Uterus (tissue), 4 donors: Measurements from ENCODE around the gene SH3GL3. TPM values are rescaled to one million over a fixed set of nuclear protein-coding genes. Genes with fewer than 3 reads are reported as not detected.

Source experiments
- DNase-seq, 2 donors: peaks; one replicate each; pipeline ENCODE4 v3.0.0-alpha.2; 2019 to 2020
- H3K27ac ChIP-seq, 2 donors: fragments of 200-600 bp; sonication (generic); 1 replicate in 1 of 2; 2 replicates in 1 of 2; pipeline ENCODE4 v1.5.1; 2016 to 2018
- H3K27me3 ChIP-seq, 2 donors: fragments of 200-600 bp; sonication (generic); one replicate each; pipeline ENCODE4 v1.5.1; 2018 to 2019; ENCODE audit warnings: control low read depth in 1 of 2
- H3K36me3 ChIP-seq, 2 donors: fragments of 200-600 bp; sonication (generic); one replicate each; pipeline ENCODE4 v1.5.1; 2019; ENCODE audit warnings: control low read depth in 1 of 2
- H3K4me1 ChIP-seq, 2 donors: fragments of 200-600 bp; sonication (generic); one replicate each; pipeline ENCODE4 v1.5.1; 2018 to 2019; ENCODE audit warnings: control low read depth in 1 of 2
- H3K4me3 ChIP-seq, 2 donors: fragments of 200-600 bp; sonication (generic); 1 replicate in 1 of 2; 2 replicates in 1 of 2; pipeline ENCODE4 v1.5.1; 2018 to 2019; ENCODE audit warnings: mild to moderate bottlenecking in 1 of 2
- H3K9me3 ChIP-seq, 2 donors: fragments of 200-600 bp; sonication (generic); one replicate each; pipeline ENCODE4 v1.5.1; 2019; ENCODE audit warnings: control low read depth in 1 of 2
- CTCF ChIP-seq, 4 experiments: fragments of 200-600 bp in 2 of 4; fragments of 450-650 bp in 2 of 4; sonication (generic) in 2 of 4; IDR thresholded peaks; one replicate each; pipeline ENCODE4 v1.5.1; 2016 to 2019; ENCODE audit warnings: antibody characterized with exemption in 4 of 4, mild to moderate bottlenecking in 2 of 4, moderate library complexity in 1 of 4
- POLR2A ChIP-seq, 2 donors: fragments of 450-650 bp; IDR thresholded peaks; one replicate each; pipeline ENCODE4 v1.6.1; 2016; ENCODE audit warnings: antibody characterized with exemption in 2 of 2, mild to moderate bottlenecking in 1 of 2, moderate library complexity in 1 of 2
- intact Hi-C: fragments of 100-400 bp; cut with DNase I; formaldehyde crosslinking; loops from one replicate; pipeline ENCODE4 v1.15.1; 2023; ENCODE audit warnings: low total_unique reads
- total RNA-seq, 4 donors: library from RNA; depleted of rRNA in 3 of 4; stranded (reverse); fragments of >200 nt in 3 of 4; gene quantifications; one replicate each; pipeline versions ENCODE4 v1.1.0 to v1.2.4, GENCODE V29; 2014 to 2023
- donor health status: DM: yes; HTN: yes; CAD: no.

The SH3GL3 gene
- total RNA-seq, 4 donors from 2014 or later: 1.2 to 11.8 (median 2.0) TPM; not detected in 1

GRCh38 chr15:83631534-83631933 is 184.4 kb downstream of the SH3GL3 start:
- TF ChIP-seq POLR2A (IDR thresholded peaks at IDR 0.05): no peak
- TF ChIP-seq CTCF (IDR thresholded peaks at IDR 0.05): no peak
- H3K4me3 ChIP-seq: no peak overlapping the region
- no peaks in the 10 kb centered on the region for H3K4me1 ChIP-seq
- no peak for DNase-seq
- intact Hi-C loops: no loop called here
- H3K36me3 ChIP-seq: no peaks in the 10 kb centered on the region
- H3K27me3 ChIP-seq: no peaks in the 10 kb centered on the region
- H3K9me3 ChIP-seq: no peaks in the 10 kb centered on the region
- H3K27ac ChIP-seq: no peak overlapping the region

- Histone ChIP-seq H3K9me3 (peaks cover 0 to 4% of the 10 kb centered on the region in 2 donors), H3K27ac (no peak overlapping the region), H3K36me3 (no peaks in the 10 kb centered on the region), H3K4me1 (no peaks in the 10 kb centered on the region), H3K27me3 (no peaks in the 10 kb centered on the region), H3K4me3 (no peak overlapping the region)
- intact Hi-C loops: no loop called here
- no peak for DNase-seq
- no peak for TF ChIP-seq CTCF (IDR thresholded peaks at IDR 0.05)
- TF ChIP-seq POLR2A (IDR thresholded peaks at IDR 0.05): no peak
These were observed 196.1 kb downstream of the SH3GL3 start for GRCh38 chr15:83643201-83643600.

GRCh38 chr15:83644439-83644838 is 197.3 kb downstream of the SH3GL3 start:
- no peak for DNase-seq
- Histone ChIP-seq H3K36me3 (no peaks in the 10 kb centered on the region), H3K27ac (no peak overlapping the region), H3K4me1 (no peaks in the 10 kb centered on the region), H3K9me3 (peaks cover 0 to 4% of the 10 kb centered on the region in 2 donors), H3K27me3 (no peaks in the 10 kb centered on the region), H3K4me3 (no peak overlapping the region)
- intact Hi-C loops: no loop called here
- no peak for TF ChIP-seq CTCF (IDR thresholded peaks at IDR 0.05)
- TF ChIP-seq POLR2A (IDR thresholded peaks at IDR 0.05): no peak

- TF ChIP-seq POLR2A (IDR thresholded peaks at IDR 0.05): no peak
- TF ChIP-seq CTCF (IDR thresholded peaks at IDR 0.05): no peak
- H3K4me1 ChIP-seq: no peaks in the 10 kb centered on the region
- no peaks in the 10 kb centered on the region for H3K9me3 ChIP-seq
- intact Hi-C loops: no loop called here
- no peak overlapping the region for H3K27ac ChIP-seq
- H3K4me3 ChIP-seq: no peak overlapping the region
- H3K27me3 ChIP-seq: no peaks in the 10 kb centered on the region
- no peaks in the 10 kb centered on the region for H3K36me3 ChIP-seq
- DNase-seq: no peak
These were observed 203.7 kb downstream of the SH3GL3 start for GRCh38 chr15:83650831-83651230.

- Histone ChIP-seq H3K27ac (no peak overlapping the region), H3K4me1 (no peaks in the 10 kb centered on the region), H3K36me3 (no peaks in the 10 kb centered on the region), H3K9me3 (no peaks in the 10 kb centered on the region), H3K27me3 (no peaks in the 10 kb centered on the region), H3K4me3 (no peak overlapping the region)
- intact Hi-C loops: no loop called here
- TF ChIP-seq CTCF (IDR thresholded peaks at IDR 0.05) (no peak), POLR2A (IDR thresholded peaks at IDR 0.05) (no peak)
- no peak for DNase-seq
These were observed 204.4 kb downstream of the SH3GL3 start for GRCh38 chr15:83651541-83651940.
